ENCODE measurements around the gene SAFB2. TPM values are rescaled to one million over a fixed set of nuclear protein-coding genes. Genes with fewer than 3 reads are reported as not detected.

SAFB2 gene
- total RNA-seq, 1 experiment from 2014 or later, result 76.1 TPM

DNA sequence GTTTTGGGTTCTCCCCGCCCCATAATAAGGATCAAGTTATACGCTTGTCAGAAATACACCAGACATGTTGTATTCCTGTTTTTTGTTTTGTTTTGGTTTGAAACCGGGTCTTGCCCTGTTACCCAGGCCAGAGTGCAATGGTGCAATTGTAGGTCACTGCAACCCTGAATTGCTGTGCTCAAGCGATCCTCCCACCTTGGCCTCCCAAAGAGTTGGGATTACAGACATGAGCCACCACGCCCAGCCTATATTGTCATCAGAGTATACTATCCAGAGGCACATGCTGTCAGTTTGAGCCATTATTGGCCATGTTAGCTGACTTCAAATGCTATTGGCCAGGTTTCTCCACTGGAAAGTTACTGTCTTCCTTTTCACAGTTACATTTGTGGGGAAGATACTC is 10.1 kb upstream of the SAFB2 start:
- H3K36me3 Mint-ChIP-seq (ENCODE audit: insufficient read depth in 1 of 3, low read depth in 3 of 3), result peaks cover 5 to 54% (median 38%) of the 10 kb centered on the region in 3 experiments; a peak in 6 of 7 replicates
- no peak overlapping the region for H3K14ac ChIP-seq (ENCODE audit: insufficient read depth, low read length)
- no peak overlapping the region for H3T11ph ChIP-seq (ENCODE audit: low read length)
- no peak overlapping the region for H3K18ac ChIP-seq (ENCODE audit: insufficient read length, low read depth, low read length)
- no peaks in the 10 kb centered on the region for H3K27me3 Mint-ChIP-seq (ENCODE audit: low read depth)
- no peak overlapping the region for H4K8ac ChIP-seq (replicated peaks; ENCODE audit: insufficient read length, low read depth, low read length)
- no peak overlapping the region for H3K27ac ChIP-seq (ENCODE audit: insufficient read length, low read depth, low read length)
- H2BK20ac ChIP-seq (ENCODE audit: low read depth, low read length, poor library complexity, severe bottlenecking), result no peak overlapping the region
- H3K4me1 ChIP-seq (ENCODE audit: insufficient read depth, low read length), result no peaks in the 10 kb centered on the region
- H3K79me1 ChIP-seq (ENCODE audit: insufficient read depth, low read depth, low read length, poor library complexity, severe bottlenecking), result peaks cover 24% of the 10 kb centered on the region
- DNase-seq, result no peak
- H2AK5ac ChIP-seq (ENCODE audit: insufficient read length, low read length), result no peak overlapping the region
- H3K9me3 ChIP-seq (ENCODE audit: control insufficient read depth, low read depth, low read length), result no peaks in the 10 kb centered on the region
- no peaks in the 10 kb centered on the region for H3K9me3 Mint-ChIP-seq
- no peak overlapping the region for H3K9ac ChIP-seq (ENCODE audit: extremely low read depth, insufficient read length, low read length)
- H2BK15ac ChIP-seq (ENCODE audit: low read depth, low read length), result no peak overlapping the region
- no peak overlapping the region for H3K4me3 Mint-ChIP-seq
- no peak overlapping the region for H2BK5ac ChIP-seq (ENCODE audit: insufficient read length, low read length)
- no peak overlapping the region for H4K5ac ChIP-seq (ENCODE audit: insufficient read length, low read depth, low read length)
- H3K4ac ChIP-seq (ENCODE audit: low read depth, low read length), result no peak overlapping the region
- H2BK120ac ChIP-seq (ENCODE audit: low read depth, low read length, poor library complexity, severe bottlenecking), result no peak overlapping the region
- no CpG with 5 or more reads among the region's 5 CpGs for WGBS (ENCODE audit: extremely low coverage, insufficient read length, low lambda C conversion rate)
- no peak overlapping the region for H3K23ac ChIP-seq (ENCODE audit: insufficient read length, low read depth, low read length)
- TF ChIP-seq, protein P1, sequence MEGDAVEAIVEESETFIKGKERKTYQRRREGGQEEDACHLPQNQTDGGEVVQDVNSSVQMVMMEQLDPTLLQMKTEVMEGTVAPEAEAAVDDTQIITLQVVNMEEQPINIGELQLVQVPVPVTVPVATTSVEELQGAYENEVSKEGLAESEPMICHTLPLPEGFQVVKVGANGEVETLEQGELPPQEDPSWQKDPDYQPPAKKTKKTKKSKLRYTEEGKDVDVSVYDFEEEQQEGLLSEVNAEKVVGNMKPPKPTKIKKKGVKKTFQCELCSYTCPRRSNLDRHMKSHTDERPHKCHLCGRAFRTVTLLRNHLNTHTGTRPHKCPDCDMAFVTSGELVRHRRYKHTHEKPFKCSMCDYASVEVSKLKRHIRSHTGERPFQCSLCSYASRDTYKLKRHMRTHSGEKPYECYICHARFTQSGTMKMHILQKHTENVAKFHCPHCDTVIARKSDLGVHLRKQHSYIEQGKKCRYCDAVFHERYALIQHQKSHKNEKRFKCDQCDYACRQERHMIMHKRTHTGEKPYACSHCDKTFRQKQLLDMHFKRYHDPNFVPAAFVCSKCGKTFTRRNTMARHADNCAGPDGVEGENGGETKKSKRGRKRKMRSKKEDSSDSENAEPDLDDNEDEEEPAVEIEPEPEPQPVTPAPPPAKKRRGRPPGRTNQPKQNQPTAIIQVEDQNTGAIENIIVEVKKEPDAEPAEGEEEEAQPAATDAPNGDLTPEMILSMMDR (conservative IDR thresholded peaks at IDR 0.05), result no peak
- H4K20me1 ChIP-seq (ENCODE audit: control insufficient read depth, insufficient read depth, insufficient read length), result no peaks in the 10 kb centered on the region
- H3K79me2 ChIP-seq (ENCODE audit: insufficient read depth, low read length), result peaks cover 52% of the 10 kb centered on the region; the same call in 1 of the 2 replicates
- no peak overlapping the region for H3K4me2 ChIP-seq (ENCODE audit: insufficient read depth, insufficient read length, low read length)
- H3K27me3 ChIP-seq (ENCODE audit: insufficient read depth, low read length), result no peaks in the 10 kb centered on the region
- H3K23me2 ChIP-seq (ENCODE audit: insufficient read length, low read depth, low read length, poor library complexity, severe bottlenecking), result no peaks in the 10 kb centered on the region
- H3K56ac ChIP-seq (ENCODE audit: insufficient read length, low read depth, low read length), result no peak overlapping the region
- no peak overlapping the region for H4K91ac ChIP-seq (ENCODE audit: insufficient read length, low read depth, low read length)
- H2AFZ ChIP-seq (ENCODE audit: low read length), result no peak overlapping the region
- H2BK12ac ChIP-seq (ENCODE audit: insufficient read length, low read depth, low read length), result no peak overlapping the region
- H3K27ac Mint-ChIP-seq, result no peak overlapping the region; a peak in 1 of 7 replicates
- H3K4me1 Mint-ChIP-seq, result peaks cover 1 to 2% of the 10 kb centered on the region in 2 experiments
